HAP-1 (cell line): ENCODE data around the gene GCK.
"Not testable (repeated sequence)": the region's sequence is repeated elsewhere in the genome, so short reads cannot be mapped to it uniquely, and the experiment has no call there.

Experiments
- DNase-seq, 2 experiments: peaks; one replicate each; pipeline ENCODE4 v3.0.0-alpha.2; 2016 to 2020; ENCODE audit warnings: low spot score in 2 of 2
- H3K27me3 ChIP-seq: fragments of 250-450 bp; sonication (Bioruptor Pico); 2 replicates; pipeline ENCODE4 v1.5.1; 2020; ENCODE audit warnings: low read depth, mild to moderate bottlenecking, moderate library complexity
- H3K36me3 ChIP-seq: fragments of 250-450 bp; sonication (Bioruptor Pico); replicated peaks from 2 replicates; pipeline ENCODE4 v1.5.1; 2020; ENCODE audit warnings: mild to moderate bottlenecking
- H3K4me1 ChIP-seq: fragments of 250-450 bp; sonication (Bioruptor Pico); 2 replicates; pipeline ENCODE4 v1.5.1; 2020; ENCODE audit warnings: mild to moderate bottlenecking
- H3K4me3 ChIP-seq: fragments of 250-450 bp; sonication (Bioruptor Pico); 2 replicates; pipeline ENCODE4 v1.5.1; 2020; ENCODE audit warnings: mild to moderate bottlenecking, moderate library complexity
- H3K9me3 ChIP-seq: fragments of 250-450 bp; sonication (Bioruptor Pico); 2 replicates; pipeline ENCODE4 v1.5.1; 2020; ENCODE audit warnings: mild to moderate bottlenecking, moderate library complexity
- in situ Hi-C: fragments of 300-500 bp; cut with MboI; formaldehyde crosslinking; loops from 3 replicates; pipeline ENCODE4 v1.14.3; 2020; ENCODE audit warnings: low sequenced_read_pairs, inconsistent platforms, mixed read lengths

GCK gene

DNA sequence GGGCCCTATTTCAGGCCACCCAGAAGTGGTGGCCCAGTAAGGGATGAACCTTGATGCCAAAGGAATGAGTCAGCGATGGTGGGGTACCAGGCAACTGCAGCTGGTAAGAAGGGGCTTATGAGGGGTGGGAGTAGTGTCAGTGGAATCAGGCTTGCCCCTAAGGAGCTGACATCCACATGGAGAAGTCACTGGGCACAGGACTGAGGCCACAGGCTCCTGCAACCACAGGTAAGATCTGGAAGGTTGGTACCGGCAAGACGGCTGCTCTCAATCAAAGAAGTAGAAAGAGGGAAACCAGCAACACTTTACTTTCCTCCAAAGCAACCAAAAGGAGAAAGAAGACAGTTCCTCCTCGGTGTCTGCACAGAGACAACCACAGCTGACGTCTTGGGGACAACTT is 2.5 kb downstream of the GCK start:
- H3K4me3 ChIP-seq, result no peak overlapping the region
- no peaks in the 10 kb centered on the region for H3K4me1 ChIP-seq
- H3K36me3 ChIP-seq, result no peaks in the 10 kb centered on the region
- no peaks in the 10 kb centered on the region for H3K9me3 ChIP-seq
- in situ Hi-C loops, result no loop called here
- DNase-seq, result no peak
- H3K27me3 ChIP-seq, result peaks cover 11% of the 10 kb centered on the region

- no peak overlapping the region for H3K4me3 ChIP-seq
- no peaks in the 10 kb centered on the region for H3K36me3 ChIP-seq
- peaks cover 3% of the 10 kb centered on the region; the same call in 1 of the 2 replicates for H3K27me3 ChIP-seq
- no peak for DNase-seq
- no peaks in the 10 kb centered on the region for H3K4me1 ChIP-seq
- in situ Hi-C loops, result no loop called here
- no peaks in the 10 kb centered on the region for H3K9me3 ChIP-seq
Measured at GRCh38 chr7:44185729-44186128, 3.5 kb downstream of the GCK start.

DNA sequence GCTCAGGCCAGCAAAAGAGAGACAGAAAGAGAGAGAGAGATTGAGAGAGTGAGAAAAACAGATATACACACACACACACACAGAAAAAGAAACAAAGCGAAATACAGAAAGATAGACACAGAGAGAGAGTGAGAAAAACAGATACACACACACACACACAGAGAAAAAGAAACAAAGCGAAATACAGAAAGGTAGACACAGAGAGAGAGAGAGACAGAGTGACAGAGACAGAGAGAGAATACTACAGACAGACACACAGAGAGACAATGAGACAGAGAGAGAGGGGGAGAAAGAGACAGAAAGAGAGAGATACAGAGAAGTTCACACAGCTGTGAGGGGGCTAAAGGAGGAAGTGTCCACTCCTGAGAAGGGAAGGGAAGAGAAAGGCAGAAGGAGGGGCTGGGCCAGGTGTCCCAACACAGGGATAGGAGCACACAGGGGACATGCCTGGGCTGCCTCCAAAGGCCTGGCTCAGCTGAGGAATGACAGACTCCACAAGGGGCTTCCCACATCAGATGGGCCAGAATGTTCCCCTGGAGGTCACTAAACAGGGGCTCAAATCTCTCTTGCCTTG is 4.3 kb downstream of the GCK start:
- DNase-seq, result no peak
- in situ Hi-C loops, result no loop called here
- H3K9me3 ChIP-seq, result no peaks in the 10 kb centered on the region
- H3K36me3 ChIP-seq, result no peaks in the 10 kb centered on the region
- peaks cover 3% of the 10 kb centered on the region; the same call in 1 of the 2 replicates for H3K27me3 ChIP-seq
- H3K4me3 ChIP-seq, result no peak overlapping the region
- H3K4me1 ChIP-seq, result no peaks in the 10 kb centered on the region

- in situ Hi-C loops, result no loop called here
- H3K4me3 ChIP-seq, result no peak overlapping the region
- no peak for DNase-seq
Measured at GRCh38 chr7:44184206-44184872, 4.9 kb downstream of the GCK start.

DNA sequence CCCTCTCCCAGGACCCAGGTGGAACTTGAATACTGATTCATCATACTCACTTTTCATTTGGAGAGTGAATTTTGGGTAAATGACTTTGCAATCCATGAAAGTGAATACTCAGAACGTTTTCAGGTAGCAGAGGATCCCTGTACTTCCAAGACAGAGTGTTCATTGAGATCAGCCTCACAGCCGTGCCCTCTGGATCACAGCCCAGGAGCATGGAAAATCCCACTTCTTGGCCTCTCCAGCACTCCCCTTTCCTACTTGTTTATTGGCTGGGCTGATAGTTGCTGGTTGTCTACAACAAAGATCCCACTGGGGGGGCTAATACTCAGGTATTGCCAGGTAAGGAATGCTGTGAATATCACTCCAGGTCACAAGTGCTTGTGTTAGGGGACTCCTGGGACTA is 5.9 kb downstream of the GCK start:
- no peak overlapping the region for H3K4me3 ChIP-seq
- no peak for DNase-seq
- peaks cover 3% of the 10 kb centered on the region; the same call in 1 of the 2 replicates for H3K27me3 ChIP-seq
- no peaks in the 10 kb centered on the region for H3K4me1 ChIP-seq
- no peaks in the 10 kb centered on the region for H3K9me3 ChIP-seq
- no peaks in the 10 kb centered on the region for H3K36me3 ChIP-seq
- in situ Hi-C loops, result no loop called here

More at GRCh38 chr7:44184206-44184872, 4.9 kb downstream of the GCK start:
- no peaks in the 10 kb centered on the region for H3K36me3 ChIP-seq
- H3K27me3 ChIP-seq, result peaks cover 3% of the 10 kb centered on the region; the same call in 1 of the 2 replicates
- H3K9me3 ChIP-seq, result no peaks in the 10 kb centered on the region
- H3K4me1 ChIP-seq, result no peaks in the 10 kb centered on the region

DNA sequence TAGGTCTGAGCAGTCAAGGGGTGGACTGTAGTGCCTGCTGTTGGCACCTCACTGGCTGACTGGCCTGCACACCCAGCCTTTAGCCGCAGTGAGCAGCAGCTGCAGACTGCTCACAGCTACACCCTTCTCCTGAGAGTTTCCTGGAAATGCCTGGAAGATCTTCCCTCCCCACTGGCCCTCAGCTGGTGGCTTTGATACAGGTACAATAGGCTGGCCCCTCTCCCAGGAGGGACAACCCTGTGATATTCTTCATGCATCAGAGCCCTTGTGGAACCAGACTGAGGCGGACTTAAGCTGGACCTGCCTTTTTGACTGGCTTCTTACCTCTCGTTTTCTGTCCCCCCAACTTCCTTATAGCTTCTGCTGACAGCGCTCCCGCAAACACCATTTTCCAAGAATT is 6.4 kb downstream of the GCK start:
- no peak overlapping the region for H3K4me3 ChIP-seq
- in situ Hi-C loops, result no loop called here
- no peaks in the 10 kb centered on the region for H3K4me1 ChIP-seq

GRCh38 chr7:44180631-44181030 is 8.6 kb downstream of the GCK start:
- H3K36me3 ChIP-seq, result no peaks in the 10 kb centered on the region
- H3K4me3 ChIP-seq, result no peak overlapping the region
- H3K4me1 ChIP-seq, result no peaks in the 10 kb centered on the region
- H3K27me3 ChIP-seq, result peaks cover 3% of the 10 kb centered on the region; the same call in 1 of the 2 replicates
- H3K9me3 ChIP-seq, result no peaks in the 10 kb centered on the region
- in situ Hi-C loops, result no loop called here
- DNase-seq, result no peak

More for the DNA sequence above, 6.4 kb downstream of the GCK start:
- Histone ChIP-seq H3K27me3 (peaks cover 3% of the 10 kb centered on the region; the same call in 1 of the 2 replicates), H3K9me3 (no peaks in the 10 kb centered on the region), H3K36me3 (no peaks in the 10 kb centered on the region)
- no peak for DNase-seq

GRCh38 chr7:44177570-44178131 is 11.6 kb downstream of the GCK start:
- in situ Hi-C loops, result no loop called here
- H3K4me3 ChIP-seq, result no peak overlapping the region

DNA sequence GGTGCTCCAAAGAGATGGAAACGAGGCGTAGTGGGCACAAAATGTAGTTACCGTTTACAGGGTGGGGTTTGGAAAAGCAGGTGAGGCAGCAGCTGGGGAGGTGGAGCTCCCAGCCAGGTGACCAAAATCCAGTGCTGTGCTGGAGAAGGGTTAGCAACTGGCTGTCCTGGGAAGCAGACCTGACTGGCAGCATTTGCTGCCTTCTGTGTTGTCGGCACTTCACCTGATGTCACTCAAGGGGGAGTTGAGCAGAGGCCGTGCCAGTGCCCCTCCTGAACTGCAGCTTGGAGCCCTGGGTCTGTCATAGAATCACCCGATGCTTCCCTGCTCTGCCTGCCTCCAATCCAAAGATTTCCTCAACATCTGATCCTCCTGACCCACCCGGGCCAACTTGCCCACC is 12.8 kb downstream of the GCK start:
- no peak for DNase-seq
- Histone ChIP-seq H3K4me3 (no peak overlapping the region), H3K27me3 (peaks cover 6% of the 10 kb centered on the region), H3K36me3 (no peaks in the 10 kb centered on the region), H3K4me1 (no peaks in the 10 kb centered on the region), H3K9me3 (no peaks in the 10 kb centered on the region)
- in situ Hi-C loops, result no loop called here

More at GRCh38 chr7:44177570-44178131, 11.6 kb downstream of the GCK start:
- H3K4me1 ChIP-seq, result no peaks in the 10 kb centered on the region
- DNase-seq, result no peak
- peaks cover 3% of the 10 kb centered on the region for H3K27me3 ChIP-seq
- H3K36me3 ChIP-seq, result no peaks in the 10 kb centered on the region
- no peaks in the 10 kb centered on the region for H3K9me3 ChIP-seq

DNA sequence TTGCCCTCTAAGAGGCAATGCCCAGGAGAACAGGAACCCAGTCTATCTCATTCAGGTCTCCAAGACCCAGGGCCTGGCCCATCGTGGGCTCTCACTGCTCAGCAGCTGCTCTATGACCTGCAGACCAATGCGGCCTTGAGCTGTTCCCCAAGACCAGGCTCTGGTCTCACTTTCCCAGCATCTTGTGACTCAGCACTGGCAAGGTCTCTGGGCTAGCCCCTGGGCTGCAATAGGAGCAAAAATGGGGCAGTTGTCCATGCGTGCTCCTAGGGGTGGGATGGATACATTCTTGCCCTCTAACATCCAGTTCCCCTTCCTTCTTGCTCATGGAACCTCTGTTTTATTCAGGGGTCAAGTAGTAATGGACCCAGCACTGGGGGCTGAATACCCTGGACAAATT is 13.5 kb downstream of the GCK start:
- H3K4me1 ChIP-seq, result no peaks in the 10 kb centered on the region
- H3K4me3 ChIP-seq, result no peak overlapping the region
- in situ Hi-C loops, result no loop called here
- H3K27me3 ChIP-seq, result peaks cover 6% of the 10 kb centered on the region
- H3K36me3 ChIP-seq, result no peaks in the 10 kb centered on the region
- DNase-seq, result no peak
- H3K9me3 ChIP-seq, result no peaks in the 10 kb centered on the region

- DNase-seq, H3K27me3 ChIP-seq, H3K36me3 ChIP-seq, in situ Hi-C loops, H3K4me3 ChIP-seq, H3K9me3 ChIP-seq, H3K4me1 ChIP-seq: not testable (repeated sequence)
Measured at GRCh38 chr7:44174694-44174948, 14.6 kb downstream of the GCK start.

DNA sequence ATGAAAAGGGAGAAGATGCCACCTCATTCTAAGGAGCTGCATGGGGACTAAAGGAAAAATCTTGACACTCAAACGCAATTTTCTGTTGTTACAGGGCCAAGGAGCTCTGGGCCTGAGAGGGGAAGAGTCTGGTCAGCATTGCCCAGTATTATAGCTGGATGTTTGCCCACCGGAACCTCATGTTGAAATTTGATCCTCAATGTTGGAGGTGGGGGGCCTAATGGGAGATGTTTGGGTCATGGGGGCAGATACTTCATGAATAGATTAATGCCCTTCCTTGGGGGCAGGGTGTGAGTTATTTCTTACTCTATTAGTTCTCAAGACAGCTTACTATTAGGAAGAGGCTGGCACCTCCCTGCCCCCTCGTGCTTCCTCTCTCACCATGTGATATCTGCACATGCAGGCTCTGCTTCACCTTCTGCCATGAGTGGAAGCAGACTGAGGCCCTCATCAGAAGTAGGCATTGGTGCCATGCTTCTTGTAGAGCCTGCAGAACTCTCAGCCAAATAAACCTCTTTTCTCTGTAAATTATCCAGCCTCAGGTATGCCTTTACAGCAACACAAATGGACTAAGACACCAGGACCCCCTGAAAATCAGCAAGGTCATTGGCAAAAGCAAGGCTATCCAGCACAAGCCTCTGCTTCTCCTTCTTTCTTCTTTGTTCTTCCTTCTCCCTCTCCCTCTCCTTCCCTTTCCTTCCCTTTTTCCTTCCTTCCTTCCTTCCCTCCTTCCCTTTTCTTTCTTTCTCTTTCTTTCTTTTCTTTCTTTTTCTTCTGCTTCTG is 15.1 kb downstream of the GCK start:
- Histone ChIP-seq H3K4me1 (no peaks in the 10 kb centered on the region), H3K4me3 (no peak overlapping the region), H3K36me3 (no peaks in the 10 kb centered on the region), H3K27me3 (peaks cover 9% of the 10 kb centered on the region), H3K9me3 (no peaks in the 10 kb centered on the region)
- in situ Hi-C loops, result no loop called here
- no peak for DNase-seq

- DNase-seq, result no peak
- Histone ChIP-seq H3K36me3 (no peaks in the 10 kb centered on the region), H3K4me3 (no peak overlapping the region)
Measured at GRCh38 chr7:44172803-44173424, 16.3 kb downstream of the GCK start.

DNA sequence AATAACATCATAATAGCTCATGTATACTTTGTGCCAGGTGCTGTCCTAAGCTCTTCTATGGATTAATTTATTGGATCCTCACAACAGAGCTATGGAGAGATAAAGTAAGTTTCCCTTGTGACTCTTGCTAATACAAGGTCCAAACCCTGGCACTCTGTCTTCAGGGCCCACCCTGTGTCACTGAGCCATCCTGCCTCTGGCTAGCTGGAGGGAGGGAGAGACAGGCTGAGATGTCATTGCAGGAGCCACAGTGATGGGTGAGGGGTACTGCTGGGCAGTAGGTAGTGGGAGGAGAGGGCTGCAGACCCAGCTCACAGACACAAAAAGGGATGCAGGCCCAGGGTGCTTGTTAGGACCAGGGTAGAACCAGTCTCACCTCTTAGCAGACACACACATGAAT is 16.9 kb downstream of the GCK start:
- no peaks in the 10 kb centered on the region for H3K9me3 ChIP-seq
- in situ Hi-C loops, result no loop called here
- H3K4me1 ChIP-seq, result no peaks in the 10 kb centered on the region
- H3K36me3 ChIP-seq, result no peaks in the 10 kb centered on the region
- H3K4me3 ChIP-seq, result no peak overlapping the region
- no peak for DNase-seq
- peaks cover 16% of the 10 kb centered on the region for H3K27me3 ChIP-seq

More at GRCh38 chr7:44172803-44173424, 16.3 kb downstream of the GCK start:
- no peaks in the 10 kb centered on the region for H3K9me3 ChIP-seq
- in situ Hi-C loops, result no loop called here
- peaks cover 12% of the 10 kb centered on the region for H3K27me3 ChIP-seq
- H3K4me1 ChIP-seq, result no peaks in the 10 kb centered on the region
